ENCODE results near the gene PNCK. TPM values are rescaled to one million over a fixed set of nuclear protein-coding genes. Genes with fewer than 3 reads are reported as not detected.
A peak's percentile ranks its signal among the peaks of the same experiment; 100 is the strongest.

Gene PNCK
- polyA plus RNA-seq, 4 donors = 1.1 to 54.5 (median 1.4) TPM; not detected in 1

DNA sequence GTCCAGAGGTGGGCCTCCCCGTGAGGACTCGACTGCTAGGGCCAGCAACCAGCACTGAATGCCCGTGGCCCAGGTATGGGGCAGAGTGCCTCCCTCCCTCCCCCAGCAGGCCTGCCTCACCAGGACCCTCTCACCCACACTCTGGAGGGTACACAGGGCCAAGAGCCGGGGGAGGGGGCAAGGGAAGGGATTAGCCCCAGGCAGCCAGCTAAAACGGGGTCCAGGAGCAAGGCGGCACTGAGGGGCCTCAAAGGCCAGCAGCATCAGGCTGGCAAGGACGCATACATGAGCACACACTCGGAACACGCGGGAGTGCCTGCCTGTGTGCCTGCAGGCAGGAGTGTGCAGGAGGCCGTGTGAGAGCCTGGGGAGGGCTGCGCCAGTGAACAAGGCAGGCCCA lies 44.9 kb downstream of the PNCK start:
- Histone ChIP-seq H3K4me1 (ENCODE audit: control insufficient read depth in 3 of 3, insufficient read depth in 2 of 3, low read depth in 1 of 3, low read length in 2 of 3) (peaks cover 0 to 27% (median 0%) of the 10 kb centered on the region in 3 donors), H3K4me3 (ENCODE audit: low read depth in 1 of 3, low read length in 3 of 3) (no peak overlapping the region), H3K27ac (ENCODE audit: low read depth in 1 of 3, low read length in 2 of 3) (no peak overlapping the region), H3K36me3 (ENCODE audit: control insufficient read depth in 3 of 3, insufficient read depth in 2 of 3, low read depth in 1 of 3, low read length in 3 of 3) (no peaks in the 10 kb centered on the region), H3K27me3 (ENCODE audit: control insufficient read depth in 3 of 3, insufficient read depth in 3 of 3, low read length in 3 of 3) (peaks cover 0 to 4% (median 0%) of the 10 kb centered on the region in 3 donors), H3K9me3 (ENCODE audit: control insufficient read depth in 2 of 2, insufficient read depth in 1 of 2, low read depth in 1 of 2, low read length in 1 of 2) (no peaks in the 10 kb centered on the region)
- 83 to 92% (median 85%) methylated on average over 9 to 12 of the region's 12 CpGs for WGBS, 3 donors
- DNase-seq (no peak), FAIRE-seq (no peak)

- DNase-seq = no peak
- Histone ChIP-seq H3K4me1 (ENCODE audit: control insufficient read depth in 3 of 3, insufficient read depth in 2 of 3, low read depth in 1 of 3, low read length in 2 of 3) (peaks cover 0 to 32% (median 0%) of the 10 kb centered on the region in 3 donors), H3K4me3 (ENCODE audit: low read depth in 1 of 3, low read length in 3 of 3) (no peak overlapping the region), H3K9me3 (ENCODE audit: control insufficient read depth in 2 of 2, insufficient read depth in 1 of 2, low read depth in 1 of 2, low read length in 1 of 2) (no peaks in the 10 kb centered on the region), H3K27ac (ENCODE audit: low read depth in 1 of 3, low read length in 2 of 3) (no peak overlapping the region), H3K36me3 (ENCODE audit: control insufficient read depth in 3 of 3, insufficient read depth in 2 of 3, low read depth in 1 of 3, low read length in 3 of 3) (no peaks in the 10 kb centered on the region), H3K27me3 (ENCODE audit: control insufficient read depth in 3 of 3, insufficient read depth in 3 of 3, low read length in 3 of 3) (peaks cover 0 to 4% (median 0%) of the 10 kb centered on the region in 3 donors)
- no peak for FAIRE-seq
- WGBS, 3 donors = 88 to 96% (median 88%) methylated on average over 7 to 8 of the region's 8 CpGs
These were observed 45.5 kb downstream of the PNCK start for GRCh38 chrX:153628129-153628528.

DNA sequence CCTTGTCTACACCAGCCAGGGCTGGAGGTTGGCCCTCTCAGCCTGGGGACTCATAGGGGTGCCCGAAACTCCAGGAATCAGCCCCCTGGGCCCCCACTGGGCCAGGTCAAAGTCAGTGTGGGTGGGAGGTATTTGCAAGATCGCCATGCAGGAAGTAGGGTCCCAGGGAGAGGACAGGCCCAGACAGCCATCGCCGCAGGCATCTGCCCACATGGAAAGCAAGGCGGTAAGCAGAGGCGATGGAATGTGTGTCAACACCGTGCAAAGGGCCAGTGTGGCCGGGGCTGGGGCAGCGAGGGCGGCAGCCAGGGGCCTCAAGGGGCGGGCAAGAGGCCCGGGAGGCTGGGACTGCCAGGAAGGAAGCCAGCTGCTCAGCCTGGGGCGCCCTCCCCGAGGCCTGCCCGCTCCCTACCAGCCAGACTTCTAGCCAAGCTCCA lies 45.9 kb downstream of the PNCK start:
- H3K27me3 ChIP-seq (ENCODE audit: control insufficient read depth in 3 of 3, insufficient read depth in 3 of 3, low read length in 3 of 3) = peaks cover 0 to 4% (median 0%) of the 10 kb centered on the region in 3 donors
- no peaks in the 10 kb centered on the region for H3K36me3 ChIP-seq (ENCODE audit: control insufficient read depth in 3 of 3, insufficient read depth in 2 of 3, low read depth in 1 of 3, low read length in 3 of 3)
- 65 to 76% (median 66%) methylated on average over 10 to 15 of the region's 15 CpGs for WGBS, 3 donors
- H3K4me1 ChIP-seq (ENCODE audit: control insufficient read depth in 3 of 3, insufficient read depth in 2 of 3, low read depth in 1 of 3, low read length in 2 of 3) = peaks cover 0 to 37% (median 0%) of the 10 kb centered on the region in 3 donors
- FAIRE-seq (no peak), DNase-seq (no peak)
- H3K27ac ChIP-seq (ENCODE audit: low read depth in 1 of 3, low read length in 2 of 3) = peak overlapping the region in 1 of 3 donors; percentile 51
- H3K9me3 ChIP-seq (ENCODE audit: control insufficient read depth in 2 of 2, insufficient read depth in 1 of 2, low read depth in 1 of 2, low read length in 1 of 2) = no peaks in the 10 kb centered on the region
- H3K4me3 ChIP-seq (ENCODE audit: low read depth in 1 of 3, low read length in 3 of 3) = no peak overlapping the region

DNA sequence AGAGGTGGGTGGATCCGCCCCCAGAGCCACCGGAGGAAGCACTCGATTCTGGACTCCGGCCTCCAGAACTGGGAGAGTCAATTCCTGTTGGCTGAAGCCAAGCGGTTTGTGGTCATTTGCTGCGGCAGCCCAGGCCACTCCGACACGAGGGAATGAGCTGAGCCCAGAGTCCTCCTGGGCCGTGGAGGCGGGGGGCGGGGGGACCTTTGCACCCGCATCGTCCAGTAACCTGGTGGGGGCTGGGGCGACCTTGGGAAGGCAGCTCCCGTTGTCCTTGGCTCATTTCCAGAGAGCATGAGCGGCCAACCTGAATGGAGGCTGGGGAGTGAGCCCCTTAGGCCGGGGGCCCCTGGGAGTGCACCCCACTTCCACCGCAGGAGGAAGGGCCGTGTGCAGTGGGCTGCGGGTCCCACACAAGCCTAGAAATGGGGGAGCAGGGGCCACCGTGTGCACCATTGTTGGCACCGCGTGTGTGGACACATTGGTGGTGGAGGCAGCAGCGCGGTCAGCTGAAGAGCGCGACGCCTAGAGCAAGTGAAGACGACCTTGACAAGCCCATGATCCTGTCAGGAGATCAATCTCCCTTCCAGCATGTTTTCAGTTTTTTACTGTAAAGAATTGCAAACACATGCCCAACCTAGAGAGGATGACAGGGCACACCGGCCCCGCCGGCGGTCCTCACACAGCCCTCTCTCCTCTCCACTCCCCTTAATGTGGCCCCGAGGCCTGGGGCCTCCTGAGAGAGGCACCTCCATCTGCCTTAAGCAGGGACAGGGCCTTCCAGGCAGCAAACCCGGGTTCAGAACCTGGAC lies 46.5 kb downstream of the PNCK start:
- Histone ChIP-seq H3K4me3 (ENCODE audit: low read depth in 1 of 3, low read length in 3 of 3) (no peak overlapping the region), H3K36me3 (ENCODE audit: control insufficient read depth in 3 of 3, insufficient read depth in 2 of 3, low read depth in 1 of 3, low read length in 3 of 3) (no peaks in the 10 kb centered on the region), H3K27ac (ENCODE audit: low read depth in 1 of 3, low read length in 2 of 3) (peak overlapping the region in 1 of 3 donors; percentile 60), H3K9me3 (ENCODE audit: control insufficient read depth in 2 of 2, insufficient read depth in 1 of 2, low read depth in 1 of 2, low read length in 1 of 2) (no peaks in the 10 kb centered on the region), H3K27me3 (ENCODE audit: control insufficient read depth in 3 of 3, insufficient read depth in 3 of 3, low read length in 3 of 3) (peaks cover 0 to 4% (median 0%) of the 10 kb centered on the region in 3 donors), H3K4me1 (ENCODE audit: control insufficient read depth in 3 of 3, insufficient read depth in 2 of 3, low read depth in 1 of 3, low read length in 2 of 3) (peaks cover 0 to 41% (median 0%) of the 10 kb centered on the region in 3 donors)
- DNase-seq = peak in 1 of 2 donors; percentile 68
- FAIRE-seq = no peak
- 55 to 76% (median 67%) methylated on average over 26 to 35 of the region's 35 CpGs for WGBS, 3 donors

GRCh38 chrX:153626025-153626633 lies 47.5 kb downstream of the PNCK start:
- H3K4me1 ChIP-seq (ENCODE audit: control insufficient read depth in 3 of 3, insufficient read depth in 2 of 3, low read depth in 1 of 3, low read length in 2 of 3) = peaks cover 0 to 43% (median 0%) of the 10 kb centered on the region in 3 donors
- FAIRE-seq (no peak), DNase-seq (peak in 1 of 2 donors; percentile 64)
- peak overlapping the region in 1 of 3 donors; percentile 60 for H3K27ac ChIP-seq (ENCODE audit: low read depth in 1 of 3, low read length in 2 of 3)
- 75 to 85% (median 79%) methylated on average over 11 to 16 of the region's 16 CpGs for WGBS, 3 donors
- peaks cover 0 to 4% (median 0%) of the 10 kb centered on the region in 3 donors for H3K27me3 ChIP-seq (ENCODE audit: control insufficient read depth in 3 of 3, insufficient read depth in 3 of 3, low read length in 3 of 3)
- H3K4me3 ChIP-seq (ENCODE audit: low read depth in 1 of 3, low read length in 3 of 3) = no peak overlapping the region
- no peaks in the 10 kb centered on the region for H3K9me3 ChIP-seq (ENCODE audit: control insufficient read depth in 2 of 2, insufficient read depth in 1 of 2, low read depth in 1 of 2, low read length in 1 of 2)
- no peaks in the 10 kb centered on the region for H3K36me3 ChIP-seq (ENCODE audit: control insufficient read depth in 3 of 3, insufficient read depth in 2 of 3, low read depth in 1 of 3, low read length in 3 of 3)

DNA sequence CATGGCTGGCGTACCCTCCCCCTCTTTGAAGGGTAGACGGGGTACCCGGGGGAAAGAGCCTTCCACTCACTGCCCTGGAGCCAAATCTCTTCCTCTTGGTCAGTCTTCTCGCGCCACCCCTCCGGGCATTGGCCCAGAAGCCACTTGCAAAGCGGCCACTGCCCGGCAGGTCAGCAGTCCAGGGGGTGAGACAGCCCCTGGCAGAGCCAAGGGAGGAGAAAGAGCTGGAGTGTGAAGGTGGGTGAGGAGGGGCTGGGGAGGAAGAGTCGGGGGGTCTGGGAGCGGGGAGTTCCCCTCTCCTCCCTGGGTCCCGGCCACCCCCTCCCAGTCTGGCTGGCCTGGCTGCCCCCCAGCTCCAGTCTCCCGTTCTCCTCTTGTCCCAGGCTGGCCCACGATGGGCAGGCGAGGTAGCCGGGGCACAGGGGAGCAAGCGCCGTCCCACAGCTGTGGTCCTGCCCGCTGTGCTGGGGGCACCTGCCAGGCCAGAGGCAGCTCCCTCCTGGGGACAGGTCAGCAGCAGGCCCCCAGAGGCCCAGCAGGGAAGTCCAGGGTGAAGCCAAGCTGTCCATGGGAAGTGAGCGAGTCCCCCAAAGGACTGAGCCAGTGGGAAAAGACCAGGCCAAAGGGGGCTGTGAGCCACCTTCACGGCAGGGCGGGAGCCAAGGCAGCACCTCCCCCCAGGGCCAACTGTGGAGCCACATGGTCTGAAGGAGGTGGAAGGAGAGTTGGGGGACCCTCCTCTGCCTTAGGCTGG lies 48.2 kb downstream of the PNCK start:
- peak overlapping the region in 1 of 3 donors; percentile 60 for H3K27ac ChIP-seq (ENCODE audit: low read depth in 1 of 3, low read length in 2 of 3)
- 87 to 95% (median 87%) methylated on average over 13 to 20 of the region's 21 CpGs for WGBS, 3 donors

DNA sequence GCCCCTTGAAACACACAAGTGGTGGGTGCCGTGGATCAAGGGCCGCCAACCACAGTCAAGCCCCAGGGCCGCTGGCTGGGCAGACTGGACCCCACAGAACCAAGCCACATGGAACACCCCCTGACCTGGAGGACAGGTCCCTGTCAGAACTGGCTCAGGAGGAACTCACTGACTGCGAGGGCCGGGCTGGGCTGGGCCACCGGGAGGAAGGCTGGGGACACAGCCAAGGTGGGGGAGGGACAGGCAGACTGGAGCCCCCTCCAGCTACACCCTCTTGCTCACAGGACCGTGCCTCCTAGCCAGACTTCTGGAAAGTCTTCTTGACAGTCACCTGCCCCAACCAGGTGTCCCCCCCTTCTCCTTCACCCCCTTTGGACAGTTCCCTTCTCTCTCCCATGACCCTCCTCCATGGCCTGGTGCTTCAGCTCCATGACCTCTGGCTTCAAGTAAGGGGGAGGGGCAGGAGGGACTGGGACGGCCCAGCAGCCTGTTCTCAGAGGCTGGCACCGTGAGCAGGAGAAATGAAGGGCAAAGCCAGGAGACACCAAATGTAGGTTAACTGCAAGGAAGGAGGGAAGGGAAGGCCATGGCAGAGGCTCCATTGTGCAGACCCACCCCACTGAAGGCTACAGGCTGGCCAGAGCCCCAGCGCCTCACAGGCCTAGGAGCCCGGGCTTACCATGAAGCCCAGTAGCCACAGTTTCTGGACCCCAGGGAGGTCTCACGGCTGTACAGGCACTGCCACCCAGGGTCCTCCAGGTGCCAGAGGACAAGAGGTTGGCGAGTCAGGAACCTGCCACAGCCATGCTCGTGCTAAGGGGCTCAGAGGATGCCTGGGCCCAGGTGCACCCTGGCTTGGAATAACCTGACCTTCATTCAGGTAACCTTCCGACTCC lies 49.2 kb downstream of the PNCK start:
- Histone ChIP-seq H3K36me3 (ENCODE audit: control insufficient read depth in 3 of 3, insufficient read depth in 2 of 3, low read depth in 1 of 3, low read length in 3 of 3) (no peaks in the 10 kb centered on the region), H3K9me3 (ENCODE audit: control insufficient read depth in 2 of 2, insufficient read depth in 1 of 2, low read depth in 1 of 2, low read length in 1 of 2) (no peaks in the 10 kb centered on the region), H3K4me3 (ENCODE audit: low read depth in 1 of 3, low read length in 3 of 3) (no peak overlapping the region), H3K27me3 (ENCODE audit: control insufficient read depth in 3 of 3, insufficient read depth in 3 of 3, low read length in 3 of 3) (peaks cover 0 to 4% (median 0%) of the 10 kb centered on the region in 3 donors), H3K4me1 (ENCODE audit: control insufficient read depth in 3 of 3, insufficient read depth in 2 of 3, low read depth in 1 of 3, low read length in 2 of 3) (peaks cover 0 to 43% (median 0%) of the 10 kb centered on the region in 3 donors), H3K27ac (ENCODE audit: low read depth in 1 of 3, low read length in 2 of 3) (no peak overlapping the region)
- 74 to 85% (median 79%) methylated on average over 9 to 15 of the region's 15 CpGs for WGBS, 3 donors
- DNase-seq (no peak), FAIRE-seq (no peak)

More for the DNA sequence above, 48.2 kb downstream of the PNCK start:
- H3K27me3 ChIP-seq (ENCODE audit: control insufficient read depth in 3 of 3, insufficient read depth in 3 of 3, low read length in 3 of 3) = peaks cover 0 to 4% (median 0%) of the 10 kb centered on the region in 3 donors
- no peak for DNase-seq
- H3K9me3 ChIP-seq (ENCODE audit: control insufficient read depth in 2 of 2, insufficient read depth in 1 of 2, low read depth in 1 of 2, low read length in 1 of 2) = no peaks in the 10 kb centered on the region
- peaks cover 0 to 43% (median 0%) of the 10 kb centered on the region in 3 donors for H3K4me1 ChIP-seq (ENCODE audit: control insufficient read depth in 3 of 3, insufficient read depth in 2 of 3, low read depth in 1 of 3, low read length in 2 of 3)
- H3K36me3 ChIP-seq (ENCODE audit: control insufficient read depth in 3 of 3, insufficient read depth in 2 of 3, low read depth in 1 of 3, low read length in 3 of 3) = no peaks in the 10 kb centered on the region
- H3K4me3 ChIP-seq (ENCODE audit: low read depth in 1 of 3, low read length in 3 of 3) = no peak overlapping the region
- FAIRE-seq = no peak
